ENCODE measurements around the gene FBN1.

FBN1 gene

GRCh38 chr15:48642795-48643194 lies 2.7 kb downstream of the FBN1 start:
- Histone ChIP-seq H3K4me1 (ENCODE audit: low read length) (peaks cover 7% of the 10 kb centered on the region), H3K27ac (ENCODE audit: low read length) (no peak overlapping the region), H3K4me2 (ENCODE audit: low read length) (no peak overlapping the region), H3K79me2 (ENCODE audit: low read length) (no peaks in the 10 kb centered on the region), H3K9ac (ENCODE audit: low read length) (no peak overlapping the region), H2AFZ (ENCODE audit: low read depth, low read length) (no peak overlapping the region), H3K36me3 (replicated peaks; ENCODE audit: low read depth, low read length) (no peaks in the 10 kb centered on the region), H3K27me3 (ENCODE audit: low read depth, low read length) (peaks cover 12% of the 10 kb centered on the region), H3K9me3 (ENCODE audit: insufficient read depth, low read length) (no peaks in the 10 kb centered on the region), H3K4me3 (ENCODE audit: low read length) (no peak overlapping the region), H4K20me1 (ENCODE audit: insufficient read depth, low read length) (no peaks in the 10 kb centered on the region)
- TF ChIP-seq EZH2phosphoT487 (IDR thresholded peaks at IDR 0.05; ENCODE audit: low read depth) (no peak), CTCF (IDR thresholded peaks at IDR 0.05; ENCODE audit: low read depth, low read length) (no peak)

- Histone ChIP-seq H3K27me3 (ENCODE audit: low read depth, low read length) (peaks cover 12% of the 10 kb centered on the region), H3K79me2 (ENCODE audit: low read length) (no peaks in the 10 kb centered on the region), H4K20me1 (ENCODE audit: insufficient read depth, low read length) (no peaks in the 10 kb centered on the region), H3K4me1 (ENCODE audit: low read length) (peaks cover 7% of the 10 kb centered on the region), H3K27ac (ENCODE audit: low read length) (no peak overlapping the region), H3K9ac (ENCODE audit: low read length) (no peak overlapping the region), H3K36me3 (replicated peaks; ENCODE audit: low read depth, low read length) (no peaks in the 10 kb centered on the region), H3K9me3 (ENCODE audit: insufficient read depth, low read length) (no peaks in the 10 kb centered on the region), H3K4me2 (ENCODE audit: low read length) (peak overlapping the region; percentile 44), H3K4me3 (ENCODE audit: low read length) (peak overlapping the region; percentile 41; the same call in 1 of the 2 replicates), H2AFZ (ENCODE audit: low read depth, low read length) (no peak overlapping the region)
- no peak for TF ChIP-seq EZH2phosphoT487 (IDR thresholded peaks at IDR 0.05; ENCODE audit: low read depth)
- TF ChIP-seq CTCF (IDR thresholded peaks at IDR 0.05; ENCODE audit: low read depth, low read length), result peak; percentile 73
Observed at GRCh38 chr15:48641416-48641815, 4.1 kb downstream of the FBN1 start.

GRCh38 chr15:48638963-48639362 lies 6.5 kb downstream of the FBN1 start:
- peaks cover 7% of the 10 kb centered on the region for H3K27me3 ChIP-seq (ENCODE audit: low read depth, low read length)
- H3K27ac ChIP-seq (ENCODE audit: low read length), result no peak overlapping the region
- H3K4me1 ChIP-seq (ENCODE audit: low read length), result peaks cover 3% of the 10 kb centered on the region
- no peaks in the 10 kb centered on the region for H3K79me2 ChIP-seq (ENCODE audit: low read length)
- no peak overlapping the region for H3K9ac ChIP-seq (ENCODE audit: low read length)
- no peak overlapping the region for H2AFZ ChIP-seq (ENCODE audit: low read depth, low read length)
- no peak for TF ChIP-seq CTCF (IDR thresholded peaks at IDR 0.05; ENCODE audit: low read depth, low read length)
- no peak for TF ChIP-seq EZH2phosphoT487 (IDR thresholded peaks at IDR 0.05; ENCODE audit: low read depth)
- no peaks in the 10 kb centered on the region for H3K36me3 ChIP-seq (replicated peaks; ENCODE audit: low read depth, low read length)
- no peak overlapping the region for H3K4me3 ChIP-seq (ENCODE audit: low read length)
- H3K4me2 ChIP-seq (ENCODE audit: low read length), result no peak overlapping the region
- H3K9me3 ChIP-seq (ENCODE audit: insufficient read depth, low read length), result no peaks in the 10 kb centered on the region
- no peaks in the 10 kb centered on the region for H4K20me1 ChIP-seq (ENCODE audit: insufficient read depth, low read length)

GRCh38 chr15:48637639-48638038 lies 7.9 kb downstream of the FBN1 start:
- no peaks in the 10 kb centered on the region for H3K4me1 ChIP-seq (ENCODE audit: low read length)
- TF ChIP-seq EZH2phosphoT487 (IDR thresholded peaks at IDR 0.05; ENCODE audit: low read depth) (no peak), CTCF (IDR thresholded peaks at IDR 0.05; ENCODE audit: low read depth, low read length) (no peak)
- no peak overlapping the region for H2AFZ ChIP-seq (ENCODE audit: low read depth, low read length)
- H3K9ac ChIP-seq (ENCODE audit: low read length), result no peak overlapping the region
- no peaks in the 10 kb centered on the region for H3K27me3 ChIP-seq (ENCODE audit: low read depth, low read length)
- no peaks in the 10 kb centered on the region for H3K9me3 ChIP-seq (ENCODE audit: insufficient read depth, low read length)
- no peak overlapping the region for H3K4me3 ChIP-seq (ENCODE audit: low read length)
- no peak overlapping the region for H3K4me2 ChIP-seq (ENCODE audit: low read length)
- no peaks in the 10 kb centered on the region for H3K36me3 ChIP-seq (replicated peaks; ENCODE audit: low read depth, low read length)
- H3K27ac ChIP-seq (ENCODE audit: low read length), result no peak overlapping the region
- H3K79me2 ChIP-seq (ENCODE audit: low read length), result no peaks in the 10 kb centered on the region
- H4K20me1 ChIP-seq (ENCODE audit: insufficient read depth, low read length), result no peaks in the 10 kb centered on the region
